Uterus (tissue), 2 donors: ENCODE results near the gene MAP3K5.

Source experiments
- POLR2A ChIP-seq, 2 donors: fragments of 450-650 bp; IDR thresholded peaks; one replicate each; pipeline ENCODE4 v1.6.1; 2016; ENCODE audit warnings: antibody characterized with exemption in 2 of 2, mild to moderate bottlenecking in 1 of 2, moderate library complexity in 1 of 2
- TF ChIP-seq, protein P1 (sequence below), 4 experiments: fragments of 200-600 bp in 2 of 4; fragments of 450-650 bp in 2 of 4; sonication (generic) in 2 of 4; IDR thresholded peaks; one replicate each; pipeline ENCODE4 v1.5.1; 2016 to 2019; ENCODE audit warnings: antibody characterized with exemption in 4 of 4, mild to moderate bottlenecking in 2 of 4, moderate library complexity in 1 of 4

GRCh38 chr6:136624347-136624746 is 167.9 kb downstream of the MAP3K5 start:
- TF ChIP-seq POLR2A (IDR thresholded peaks at IDR 0.05) = no peak
- TF ChIP-seq, protein P1, sequence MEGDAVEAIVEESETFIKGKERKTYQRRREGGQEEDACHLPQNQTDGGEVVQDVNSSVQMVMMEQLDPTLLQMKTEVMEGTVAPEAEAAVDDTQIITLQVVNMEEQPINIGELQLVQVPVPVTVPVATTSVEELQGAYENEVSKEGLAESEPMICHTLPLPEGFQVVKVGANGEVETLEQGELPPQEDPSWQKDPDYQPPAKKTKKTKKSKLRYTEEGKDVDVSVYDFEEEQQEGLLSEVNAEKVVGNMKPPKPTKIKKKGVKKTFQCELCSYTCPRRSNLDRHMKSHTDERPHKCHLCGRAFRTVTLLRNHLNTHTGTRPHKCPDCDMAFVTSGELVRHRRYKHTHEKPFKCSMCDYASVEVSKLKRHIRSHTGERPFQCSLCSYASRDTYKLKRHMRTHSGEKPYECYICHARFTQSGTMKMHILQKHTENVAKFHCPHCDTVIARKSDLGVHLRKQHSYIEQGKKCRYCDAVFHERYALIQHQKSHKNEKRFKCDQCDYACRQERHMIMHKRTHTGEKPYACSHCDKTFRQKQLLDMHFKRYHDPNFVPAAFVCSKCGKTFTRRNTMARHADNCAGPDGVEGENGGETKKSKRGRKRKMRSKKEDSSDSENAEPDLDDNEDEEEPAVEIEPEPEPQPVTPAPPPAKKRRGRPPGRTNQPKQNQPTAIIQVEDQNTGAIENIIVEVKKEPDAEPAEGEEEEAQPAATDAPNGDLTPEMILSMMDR (IDR thresholded peaks at IDR 0.05) = no peak
